Smooth muscle cell (in vitro differentiated cells): ENCODE data around the gene LYRM7. TPM values are rescaled to one million over a fixed set of nuclear protein-coding genes. Genes with fewer than 3 reads are reported as not detected.

Source experiments
- DNase-seq: peaks from one replicate; lab custom pipeline; 2025; ENCODE audit not compliant: unreplicated experiment; lab: John Stamatoyannopoulos, UW
- H2AFZ ChIP-seq: fragments of 200-600 bp; sonication (generic); 2 replicates; pipeline ENCODE4 v1.6.0; 2016; ENCODE audit warnings: antibody characterized with exemption, low read depth, mild to moderate bottlenecking
- H3F3A ChIP-seq: fragments of 200-600 bp; sonication (generic); 2 replicates; pipeline ENCODE4 v1.6.0; 2017; ENCODE audit warnings: antibody characterized with exemption, low read depth
- H3K27ac ChIP-seq: fragments of 200-600 bp; sonication (generic); 2 replicates; pipeline ENCODE4 v1.5.1; 2016; ENCODE audit warnings: low read depth, mild to moderate bottlenecking
- H3K27me3 ChIP-seq: fragments of 200-600 bp; sonication (generic); 2 replicates; pipeline ENCODE4 v1.6.1; 2016; ENCODE audit warnings: low read depth, mild to moderate bottlenecking
- H3K36me3 ChIP-seq: fragments of 200-600 bp; sonication (generic); 2 replicates; pipeline ENCODE4 v1.5.1; 2016; ENCODE audit warnings: low read depth
- H3K4me1 ChIP-seq: fragments of 200-600 bp; sonication (generic); 2 replicates; pipeline ENCODE4 v1.5.1; 2016; ENCODE audit warnings: low read depth
- H3K4me2 ChIP-seq: fragments of 200-600 bp; sonication (generic); 2 replicates; pipeline ENCODE4 v1.6.0; 2016; ENCODE audit warnings: mild to moderate bottlenecking
- H3K4me3 ChIP-seq: fragments of 200-600 bp; sonication (generic); 2 replicates; pipeline ENCODE4 v1.5.1; 2016; ENCODE audit warnings: mild to moderate bottlenecking
- H3K79me2 ChIP-seq: fragments of 200-600 bp; sonication (generic); 2 replicates; pipeline ENCODE4 v1.6.0; 2016; ENCODE audit warnings: low read depth, mild to moderate bottlenecking
- H3K9ac ChIP-seq: fragments of 200-600 bp; sonication (generic); 2 replicates; pipeline ENCODE4 v1.6.0; 2016; ENCODE audit warnings: low read depth
- H3K9me3 ChIP-seq: fragments of 200-600 bp; sonication (generic); replicated peaks from 2 replicates; pipeline ENCODE4 v1.5.1; 2016; ENCODE audit warnings: low read depth
- H4K20me1 ChIP-seq: fragments of 200-600 bp; sonication (generic); 2 replicates; pipeline ENCODE4 v1.6.0; 2016; ENCODE audit warnings: low read depth
- WGBS: methylation state at CpG from one replicate; pipeline ENCODE4 v1.1.7; 2016; ENCODE audit warnings: low lambda C conversion rate; 5-methylcytosine and 5-hydroxymethylcytosine counted together
- polyA plus RNA-seq: library from polyadenylated mRNA; unstranded; fragments of >200 nt; fragmentation: Nextera tagmentation; extraction: Ambion mirVana; gene quantifications from 2 replicates; pipeline ENCODE4 v1.2.1, GENCODE V29; 2016
- total RNA-seq: library from RNA; depleted of rRNA; stranded (reverse); fragments of >200 nt; gene quantifications from 2 replicates; pipeline ENCODE4 v1.2.3, GENCODE V29; 2014
- TF ChIP-seq, protein P1 (sequence below): fragments of 200-600 bp; sonication (generic); IDR thresholded peaks from 2 replicates; pipeline ENCODE4 v1.5.1; 2017; ENCODE audit warnings: borderline replicate concordance, mild to moderate bottlenecking, antibody characterized with exemption; ENCODE audit not compliant: insufficient read depth, poor library complexity, severe bottlenecking

LYRM7 gene
- total and polyA plus RNA-seq, 2 experiments from 2014 or later, result 6.7 to 11.5 TPM

DNA sequence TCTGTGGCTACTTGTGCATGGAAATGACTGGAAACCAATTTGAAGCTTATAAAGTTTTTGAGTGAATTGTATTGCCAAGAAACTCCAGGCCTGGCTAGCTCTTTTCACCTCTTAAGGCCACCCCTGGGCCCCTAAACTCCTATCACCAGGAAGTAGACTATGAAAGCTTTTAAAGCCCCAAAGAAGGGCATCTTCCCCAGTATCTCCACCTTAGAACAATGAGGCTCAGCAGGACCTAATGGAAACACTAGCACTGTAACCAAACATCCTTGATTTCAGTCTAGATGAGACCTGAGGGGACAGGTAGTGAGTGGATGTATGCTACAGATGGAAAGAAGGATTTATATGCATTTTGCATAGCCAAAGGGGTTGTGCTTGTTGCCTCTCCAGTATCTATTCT is 25.0 kb downstream of the LYRM7 start:
- no peak for DNase-seq
- peaks cover 5% of the 10 kb centered on the region for H3F3A ChIP-seq
- H4K20me1 ChIP-seq, result no peaks in the 10 kb centered on the region

GRCh38 chr5:131196331-131196730 is 25.6 kb downstream of the LYRM7 start:
- 92% methylated on average over 4 of the region's 4 CpGs for WGBS
- Histone ChIP-seq H3K4me3 (no peak overlapping the region), H3K27ac (no peak overlapping the region), H4K20me1 (no peaks in the 10 kb centered on the region), H3K9ac (no peak overlapping the region), H3F3A (peaks cover 5% of the 10 kb centered on the region), H3K79me2 (no peaks in the 10 kb centered on the region), H3K4me1 (no peaks in the 10 kb centered on the region), H3K4me2 (no peak overlapping the region), H3K9me3 (no peaks in the 10 kb centered on the region), H3K27me3 (no peaks in the 10 kb centered on the region), H3K36me3 (no peaks in the 10 kb centered on the region), H2AFZ (no peak overlapping the region)
- TF ChIP-seq, protein P1, sequence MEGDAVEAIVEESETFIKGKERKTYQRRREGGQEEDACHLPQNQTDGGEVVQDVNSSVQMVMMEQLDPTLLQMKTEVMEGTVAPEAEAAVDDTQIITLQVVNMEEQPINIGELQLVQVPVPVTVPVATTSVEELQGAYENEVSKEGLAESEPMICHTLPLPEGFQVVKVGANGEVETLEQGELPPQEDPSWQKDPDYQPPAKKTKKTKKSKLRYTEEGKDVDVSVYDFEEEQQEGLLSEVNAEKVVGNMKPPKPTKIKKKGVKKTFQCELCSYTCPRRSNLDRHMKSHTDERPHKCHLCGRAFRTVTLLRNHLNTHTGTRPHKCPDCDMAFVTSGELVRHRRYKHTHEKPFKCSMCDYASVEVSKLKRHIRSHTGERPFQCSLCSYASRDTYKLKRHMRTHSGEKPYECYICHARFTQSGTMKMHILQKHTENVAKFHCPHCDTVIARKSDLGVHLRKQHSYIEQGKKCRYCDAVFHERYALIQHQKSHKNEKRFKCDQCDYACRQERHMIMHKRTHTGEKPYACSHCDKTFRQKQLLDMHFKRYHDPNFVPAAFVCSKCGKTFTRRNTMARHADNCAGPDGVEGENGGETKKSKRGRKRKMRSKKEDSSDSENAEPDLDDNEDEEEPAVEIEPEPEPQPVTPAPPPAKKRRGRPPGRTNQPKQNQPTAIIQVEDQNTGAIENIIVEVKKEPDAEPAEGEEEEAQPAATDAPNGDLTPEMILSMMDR, result no peak
- DNase-seq, result no peak

More for the DNA sequence above, 25.0 kb downstream of the LYRM7 start:
- Histone ChIP-seq H3K79me2 (no peaks in the 10 kb centered on the region), H3K4me3 (no peak overlapping the region), H3K27ac (no peak overlapping the region), H3K4me2 (no peak overlapping the region), H2AFZ (no peak overlapping the region), H3K27me3 (no peaks in the 10 kb centered on the region), H3K36me3 (no peaks in the 10 kb centered on the region), H3K9me3 (no peaks in the 10 kb centered on the region), H3K9ac (no peak overlapping the region), H3K4me1 (no peaks in the 10 kb centered on the region)
- TF ChIP-seq, protein P1, result no peak

DNA sequence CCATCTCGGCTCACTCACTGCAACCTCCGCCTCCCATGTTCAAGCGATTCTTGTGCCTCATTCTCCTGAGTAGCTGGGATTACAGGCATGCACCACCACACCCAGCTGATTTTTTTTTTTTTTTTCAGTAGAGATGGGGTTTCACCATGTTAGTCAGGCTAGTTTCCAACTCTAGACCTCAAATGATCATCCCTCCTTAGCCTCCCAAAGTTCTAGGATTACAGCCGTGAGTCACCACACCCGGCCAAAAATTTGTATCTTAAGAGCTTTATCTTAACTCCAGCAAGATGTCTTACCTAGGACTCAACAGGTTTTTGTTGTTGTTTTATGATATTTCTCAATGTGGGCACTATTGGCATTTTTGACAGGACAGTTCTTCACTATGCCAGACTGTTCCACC is 27.9 kb downstream of the LYRM7 start:
- no peaks in the 10 kb centered on the region for H3K79me2 ChIP-seq
- DNase-seq, result no peak
- H2AFZ ChIP-seq, result no peak overlapping the region
- no peak overlapping the region for H3K27ac ChIP-seq
- H3K27me3 ChIP-seq, result no peaks in the 10 kb centered on the region
- no peaks in the 10 kb centered on the region for H3K36me3 ChIP-seq
- H3K9ac ChIP-seq, result no peak overlapping the region
- H3F3A ChIP-seq, result no peaks in the 10 kb centered on the region
- TF ChIP-seq, protein P1, result no peak
- H4K20me1 ChIP-seq, result no peaks in the 10 kb centered on the region
- H3K4me1 ChIP-seq, result no peaks in the 10 kb centered on the region
- no peak overlapping the region for H3K4me2 ChIP-seq
- no peaks in the 10 kb centered on the region for H3K9me3 ChIP-seq
- H3K4me3 ChIP-seq, result no peak overlapping the region
- WGBS, result 85% methylated on average over 5 of the region's 5 CpGs

- no peaks in the 10 kb centered on the region for H3F3A ChIP-seq
- TF ChIP-seq, protein P1, result no peak
- H3K9ac ChIP-seq, result no peak overlapping the region
- H3K79me2 ChIP-seq, result no peaks in the 10 kb centered on the region
- no peaks in the 10 kb centered on the region for H3K4me1 ChIP-seq
- no peaks in the 10 kb centered on the region for H3K27me3 ChIP-seq
- no peak overlapping the region for H3K4me3 ChIP-seq
- H3K27ac ChIP-seq, result no peak overlapping the region
- no peaks in the 10 kb centered on the region for H3K9me3 ChIP-seq
- no peak overlapping the region for H2AFZ ChIP-seq
- WGBS, result 93% methylated on average over 3 of the region's 3 CpGs
- H3K4me2 ChIP-seq, result no peak overlapping the region
- H4K20me1 ChIP-seq, result no peaks in the 10 kb centered on the region
- H3K36me3 ChIP-seq, result no peaks in the 10 kb centered on the region
- DNase-seq, result no peak
Measured at GRCh38 chr5:131200560-131200959, 29.8 kb downstream of the LYRM7 start.
